ENCODE data around the gene TMX1.

The TMX1 gene

GRCh38 chr14:51294951-51295525 is 55.0 kb downstream of the TMX1 start:
- DNase-seq: no peak

GRCh38 chr14:51295646-51296263 is 55.7 kb downstream of the TMX1 start:
- no peak for DNase-seq

- DNase-seq: no peak
These were observed 57.0 kb downstream of the TMX1 start for GRCh38 chr14:51297066-51297465.

GRCh38 chr14:51298895-51299294 is 58.8 kb downstream of the TMX1 start:
- no peak for DNase-seq

- DNase-seq: no peak
These were observed 62.4 kb downstream of the TMX1 start for GRCh38 chr14:51302295-51303030.

- no peak for DNase-seq
These were observed 64.4 kb downstream of the TMX1 start for GRCh38 chr14:51304438-51304837.

GRCh38 chr14:51304941-51305340 is 64.9 kb downstream of the TMX1 start:
- DNase-seq: no peak

- no peak for DNase-seq
These were observed 65.7 kb downstream of the TMX1 start for GRCh38 chr14:51305751-51306150.

Measured in 8988T (cell line).